HepG2 (cell line): ENCODE data around the gene GRIK4. TPM values are rescaled to one million over a fixed set of nuclear protein-coding genes. Genes with fewer than 3 reads are reported as not detected.
A peak's percentile ranks its signal among the peaks of the same experiment; 100 is the strongest.

ENCODE experiments used
- BORCS8-MEF2B ChIP-seq: sonication (generic); formaldehyde crosslinking; IDR thresholded peaks from 2 replicates; pipeline ENCODE4 v1.8.0; 2022; ENCODE audit warnings: mild to moderate bottlenecking, missing genetic modification reagents
- FOXJ3 ChIP-seq: sonication (generic); formaldehyde crosslinking; IDR thresholded peaks from 2 replicates; pipeline ENCODE4 v1.4.0; 2020; ENCODE audit warnings: missing genetic modification reagents, mild to moderate bottlenecking, borderline replicate concordance
- PAF1 ChIP-seq: IDR thresholded peaks from 2 replicates; pipeline ENCODE4 v1.6.1; 2016; ENCODE audit warnings: missing genetic modification reagents, missing compliant biosample characterization
- PPARG ChIP-seq: conservative IDR thresholded peaks from 2 replicates; pipeline ENCODE4 v1.6.1; 2016; ENCODE audit warnings: missing biosample characterization, missing genetic modification reagents
- RAD21 ChIP-seq: fragments of 450-650 bp; formaldehyde crosslinking; IDR thresholded peaks from 2 replicates; pipeline ENCODE4 v1.5.0; 2020; ENCODE audit warnings: mild to moderate bottlenecking
- RCOR2 ChIP-seq: IDR thresholded peaks from 2 replicates; pipeline ENCODE4 v1.6.1; 2016; ENCODE audit warnings: missing biosample characterization, missing genetic modification reagents
- TP53 ChIP-seq: sonication (generic); formaldehyde crosslinking; conservative IDR thresholded peaks from 2 replicates; pipeline ENCODE4 v1.4.0; 2020; ENCODE audit warnings: missing genetic modification reagents
- ZFY ChIP-seq: sonication (generic); formaldehyde crosslinking; IDR thresholded peaks from 2 replicates; pipeline ENCODE4 v1.4.0; 2020; ENCODE audit warnings: missing genetic modification reagents
- ZKSCAN1 ChIP-seq: fragments of 150-350 bp; IDR thresholded peaks from 2 replicates; pipeline ENCODE4 v1.6.1; 2014; ENCODE audit warnings: low read length
- ZNF629 ChIP-seq: sonication (generic); formaldehyde crosslinking; conservative IDR thresholded peaks from 2 replicates; pipeline ENCODE4 v1.5.0; 2020; ENCODE audit warnings: missing genetic modification reagents
- ZNF883 ChIP-seq: sonication (generic); formaldehyde crosslinking; IDR thresholded peaks from 2 replicates; pipeline ENCODE4 v1.5.1; 2020; ENCODE audit warnings: mild to moderate bottlenecking, missing genetic modification reagents; ENCODE audit errors: not compliant biosample characterization
- polyA plus RNA-seq, 8 experiments: library from polyadenylated mRNA; depleted of rRNA in 3 of 8; stranded (reverse) in 7 of 8; unstranded in 1 of 8; fragments of >200 nt; fragmentation: Illumina TruSeq in 4 of 8; extraction: Trizol in 4 of 8; gene quantifications; 2 replicates each; pipeline versions ENCODE4 v1.2.1 to v1.2.3, GENCODE V29; 2011 to 2016; ENCODE audit warnings: low read depth in 4 of 8, missing spikeins in 1 of 8, mixed read lengths in 1 of 8; ENCODE audit not compliant: insufficient read depth in 1 of 8
- total RNA-seq, 5 experiments: library from RNA; depleted of rRNA; stranded (reverse); fragments of >200 nt; fragmentation: Illumina TruSeq; extraction: Trizol; gene quantifications; 2 replicates each; pipeline ENCODE4 v1.2.3, GENCODE V29; 2016; ENCODE audit warnings: low read depth in 1 of 5
- TF ChIP-seq, protein P1 (sequence below): sonication (generic); formaldehyde crosslinking; IDR thresholded peaks from 2 replicates; pipeline ENCODE4 v1.4.0; 2020; ENCODE audit warnings: missing genetic modification reagents, borderline replicate concordance
- TF ChIP-seq, protein P2 (sequence below): IDR thresholded peaks from 2 replicates; pipeline ENCODE4 v1.6.1; 2016; ENCODE audit warnings: low read depth
- TF ChIP-seq, protein P3 (sequence below): sonication (generic); formaldehyde crosslinking; IDR thresholded peaks from 2 replicates; pipeline ENCODE4 v1.5.0; 2020; ENCODE audit warnings: mild to moderate bottlenecking, missing genetic modification reagents, borderline replicate concordance
- TF ChIP-seq, protein P4 (sequence below): sonication (generic); formaldehyde crosslinking; IDR thresholded peaks from 2 replicates; pipeline ENCODE4 v1.5.1; 2020; ENCODE audit warnings: mild to moderate bottlenecking, missing genetic modification reagents

The GRIK4 gene
- total and polyA plus RNA-seq, 2 of the 13 experiments (the other 11 are each of a cell fraction or from before 2014, with no cell fraction given), result 0.04 to 0.07 TPM

DNA sequence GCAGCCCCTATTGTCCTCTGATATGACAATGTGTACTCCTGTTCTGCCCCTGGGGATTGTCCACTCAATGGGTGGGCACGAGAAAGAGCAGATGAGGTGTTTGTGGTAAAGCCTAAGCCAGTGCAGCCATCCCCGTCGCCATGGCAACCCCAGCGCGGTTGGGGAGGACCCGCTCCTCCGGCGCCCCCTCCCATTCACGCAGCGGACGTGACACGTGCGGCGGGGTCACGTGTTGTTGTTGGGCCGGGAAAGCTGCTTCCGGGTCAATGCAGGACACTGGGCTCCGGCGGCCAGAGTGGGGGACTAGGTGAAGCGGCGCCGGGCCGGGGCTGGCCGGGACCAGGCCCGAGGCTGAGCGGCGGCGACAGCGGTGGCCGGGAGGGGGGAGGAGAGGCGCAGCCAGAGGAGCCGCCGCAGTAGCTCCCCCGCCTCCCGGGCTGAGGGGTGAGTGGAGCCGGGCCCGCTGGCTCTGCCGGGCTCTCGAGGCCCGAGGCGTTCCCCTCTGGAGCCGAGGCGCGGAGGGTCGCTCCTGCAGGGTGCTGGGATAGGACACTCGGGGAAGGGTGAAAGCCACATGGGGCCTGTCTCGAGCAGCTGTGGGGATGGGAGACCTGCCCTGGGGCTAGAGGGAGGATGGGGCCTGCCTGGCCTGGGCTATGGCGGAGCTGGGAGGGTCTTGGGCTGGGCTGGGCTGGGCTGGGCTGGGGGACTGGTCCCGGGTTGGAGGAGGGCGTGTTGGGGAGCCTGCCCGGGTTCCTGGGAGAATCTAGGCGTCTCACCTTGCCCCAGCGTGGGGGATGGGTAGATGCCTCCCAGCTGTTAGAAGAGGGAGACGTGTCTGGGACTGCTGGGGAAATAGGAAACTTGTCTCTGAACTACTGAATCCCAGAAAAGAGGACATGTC, 512.6 kb downstream of the GRIK4 start, which contains the start of gene TBCEL (continued):
- TF ChIP-seq PPARG (CRISPR knock-in tag), result 0 out of 2 replicates have a peak, but pooled peaks have one; percentile 26
- TF ChIP-seq ZKSCAN1, result no peak
- TF ChIP-seq, protein P1, sequence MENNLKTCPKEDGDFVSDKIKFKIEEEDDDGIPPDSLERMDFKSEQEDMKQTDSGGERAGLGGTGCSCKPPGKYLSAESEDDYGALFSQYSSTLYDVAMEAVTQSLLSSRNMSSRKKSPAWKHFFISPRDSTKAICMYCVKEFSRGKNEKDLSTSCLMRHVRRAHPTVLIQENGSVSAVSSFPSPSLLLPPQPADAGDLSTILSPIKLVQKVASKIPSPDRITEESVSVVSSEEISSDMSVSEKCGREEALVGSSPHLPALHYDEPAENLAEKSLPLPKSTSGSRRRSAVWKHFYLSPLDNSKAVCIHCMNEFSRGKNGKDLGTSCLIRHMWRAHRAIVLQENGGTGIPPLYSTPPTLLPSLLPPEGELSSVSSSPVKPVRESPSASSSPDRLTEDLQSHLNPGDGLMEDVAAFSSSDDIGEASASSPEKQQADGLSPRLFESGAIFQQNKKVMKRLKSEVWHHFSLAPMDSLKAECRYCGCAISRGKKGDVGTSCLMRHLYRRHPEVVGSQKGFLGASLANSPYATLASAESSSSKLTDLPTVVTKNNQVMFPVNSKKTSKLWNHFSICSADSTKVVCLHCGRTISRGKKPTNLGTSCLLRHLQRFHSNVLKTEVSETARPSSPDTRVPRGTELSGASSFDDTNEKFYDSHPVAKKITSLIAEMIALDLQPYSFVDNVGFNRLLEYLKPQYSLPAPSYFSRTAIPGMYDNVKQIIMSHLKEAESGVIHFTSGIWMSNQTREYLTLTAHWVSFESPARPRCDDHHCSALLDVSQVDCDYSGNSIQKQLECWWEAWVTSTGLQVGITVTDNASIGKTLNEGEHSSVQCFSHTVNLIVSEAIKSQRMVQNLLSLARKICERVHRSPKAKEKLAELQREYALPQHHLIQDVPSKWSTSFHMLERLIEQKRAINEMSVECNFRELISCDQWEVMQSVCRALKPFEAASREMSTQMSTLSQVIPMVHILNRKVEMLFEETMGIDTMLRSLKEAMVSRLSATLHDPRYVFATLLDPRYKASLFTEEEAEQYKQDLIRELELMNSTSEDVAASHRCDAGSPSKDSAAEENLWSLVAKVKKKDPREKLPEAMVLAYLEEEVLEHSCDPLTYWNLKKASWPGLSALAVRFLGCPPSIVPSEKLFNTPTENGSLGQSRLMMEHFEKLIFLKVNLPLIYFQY (CRISPR knock-in tag), result peak; percentile 95; the same call in 1 of the 2 replicates
- TF ChIP-seq, protein P2, sequence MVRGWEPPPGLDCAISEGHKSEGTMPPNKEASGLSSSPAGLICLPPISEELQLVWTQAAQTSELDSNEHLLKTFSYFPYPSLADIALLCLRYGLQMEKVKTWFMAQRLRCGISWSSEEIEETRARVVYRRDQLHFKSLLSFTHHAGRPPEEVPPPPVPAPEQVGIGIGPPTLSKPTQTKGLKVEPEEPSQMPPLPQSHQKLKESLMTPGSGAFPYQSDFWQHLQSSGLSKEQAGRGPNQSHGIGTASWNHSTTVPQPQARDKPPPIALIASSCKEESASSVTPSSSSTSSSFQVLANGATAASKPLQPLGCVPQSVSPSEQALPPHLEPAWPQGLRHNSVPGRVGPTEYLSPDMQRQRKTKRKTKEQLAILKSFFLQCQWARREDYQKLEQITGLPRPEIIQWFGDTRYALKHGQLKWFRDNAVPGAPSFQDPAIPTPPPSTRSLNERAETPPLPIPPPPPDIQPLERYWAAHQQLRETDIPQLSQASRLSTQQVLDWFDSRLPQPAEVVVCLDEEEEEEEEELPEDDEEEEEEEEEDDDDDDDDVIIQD, result 0 out of 2 replicates have a peak, but pooled peaks have one; percentile 40
- TF ChIP-seq ZFY (CRISPR knock-in tag), result peak; percentile 95
- peak; percentile 73 for TF ChIP-seq ZNF883 (CRISPR knock-in tag)
- TF ChIP-seq, protein P3, sequence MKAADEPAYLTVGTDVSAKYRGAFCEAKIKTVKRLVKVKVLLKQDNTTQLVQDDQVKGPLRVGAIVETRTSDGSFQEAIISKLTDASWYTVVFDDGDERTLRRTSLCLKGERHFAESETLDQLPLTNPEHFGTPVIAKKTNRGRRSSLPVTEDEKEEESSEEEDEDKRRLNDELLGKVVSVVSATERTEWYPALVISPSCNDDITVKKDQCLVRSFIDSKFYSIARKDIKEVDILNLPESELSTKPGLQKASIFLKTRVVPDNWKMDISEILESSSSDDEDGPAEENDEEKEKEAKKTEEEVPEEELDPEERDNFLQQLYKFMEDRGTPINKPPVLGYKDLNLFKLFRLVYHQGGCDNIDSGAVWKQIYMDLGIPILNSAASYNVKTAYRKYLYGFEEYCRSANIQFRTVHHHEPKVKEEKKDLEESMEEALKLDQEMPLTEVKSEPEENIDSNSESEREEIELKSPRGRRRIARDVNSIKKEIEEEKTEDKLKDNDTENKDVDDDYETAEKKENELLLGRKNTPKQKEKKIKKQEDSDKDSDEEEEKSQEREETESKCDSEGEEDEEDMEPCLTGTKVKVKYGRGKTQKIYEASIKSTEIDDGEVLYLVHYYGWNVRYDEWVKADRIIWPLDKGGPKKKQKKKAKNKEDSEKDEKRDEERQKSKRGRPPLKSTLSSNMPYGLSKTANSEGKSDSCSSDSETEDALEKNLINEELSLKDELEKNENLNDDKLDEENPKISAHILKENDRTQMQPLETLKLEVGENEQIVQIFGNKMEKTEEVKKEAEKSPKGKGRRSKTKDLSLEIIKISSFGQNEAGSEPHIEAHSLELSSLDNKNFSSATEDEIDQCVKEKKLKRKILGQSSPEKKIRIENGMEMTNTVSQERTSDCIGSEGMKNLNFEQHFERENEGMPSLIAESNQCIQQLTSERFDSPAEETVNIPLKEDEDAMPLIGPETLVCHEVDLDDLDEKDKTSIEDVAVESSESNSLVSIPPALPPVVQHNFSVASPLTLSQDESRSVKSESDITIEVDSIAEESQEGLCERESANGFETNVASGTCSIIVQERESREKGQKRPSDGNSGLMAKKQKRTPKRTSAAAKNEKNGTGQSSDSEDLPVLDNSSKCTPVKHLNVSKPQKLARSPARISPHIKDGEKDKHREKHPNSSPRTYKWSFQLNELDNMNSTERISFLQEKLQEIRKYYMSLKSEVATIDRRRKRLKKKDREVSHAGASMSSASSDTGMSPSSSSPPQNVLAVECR (CRISPR knock-in tag), result peak; percentile 94
- TF ChIP-seq FOXJ3 (CRISPR knock-in tag), result peak; percentile 38; the same call in 1 of the 2 replicates
- TF ChIP-seq, protein P4, sequence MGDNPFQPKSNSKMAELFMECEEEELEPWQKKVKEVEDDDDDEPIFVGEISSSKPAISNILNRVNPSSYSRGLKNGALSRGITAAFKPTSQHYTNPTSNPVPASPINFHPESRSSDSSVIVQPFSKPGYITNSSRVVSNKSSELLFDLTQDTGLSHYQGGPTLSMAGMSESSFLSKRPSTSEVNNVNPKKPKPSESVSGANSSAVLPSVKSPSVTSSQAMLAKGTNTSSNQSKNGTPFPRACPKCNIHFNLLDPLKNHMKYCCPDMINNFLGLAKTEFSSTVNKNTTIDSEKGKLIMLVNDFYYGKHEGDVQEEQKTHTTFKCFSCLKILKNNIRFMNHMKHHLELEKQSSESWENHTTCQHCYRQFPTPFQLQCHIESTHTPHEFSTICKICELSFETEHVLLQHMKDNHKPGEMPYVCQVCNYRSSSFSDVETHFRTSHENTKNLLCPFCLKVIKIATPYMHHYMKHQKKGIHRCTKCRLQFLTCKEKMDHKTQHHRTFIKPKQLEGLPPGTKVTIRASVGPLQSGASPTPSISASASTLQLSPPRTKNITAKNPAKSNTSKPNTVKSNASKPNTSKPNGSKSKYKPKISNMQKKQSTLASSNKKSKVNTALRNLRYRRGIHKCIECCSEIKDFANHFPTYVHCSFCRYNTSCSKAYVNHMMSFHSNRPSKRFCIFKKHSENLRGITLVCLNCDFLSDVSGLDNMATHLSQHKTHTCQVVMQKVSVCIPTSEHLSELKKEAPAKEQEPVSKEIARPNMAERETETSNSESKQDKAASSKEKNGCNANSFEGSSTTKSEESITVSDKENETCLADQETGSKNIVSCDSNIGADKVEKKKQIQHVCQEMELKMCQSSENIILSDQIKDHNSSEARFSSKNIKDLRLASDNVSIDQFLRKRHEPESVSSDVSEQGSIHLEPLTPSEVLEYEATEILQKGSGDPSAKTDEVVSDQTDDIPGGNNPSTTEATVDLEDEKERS, result no peak
- TF ChIP-seq PAF1 (CRISPR knock-in tag), result no peak
- no peak for TF ChIP-seq RCOR2 (CRISPR knock-in tag)
- no peak for TF ChIP-seq TP53 (CRISPR knock-in tag)
- peak; percentile 54; the same call in 1 of the 2 replicates for TF ChIP-seq BORCS8-MEF2B
- peak; percentile 51; the same call in 1 of the 2 replicates for TF ChIP-seq RAD21 (CRISPR knock-in tag)
- peak; percentile 27; the same call in 1 of the 2 replicates for TF ChIP-seq ZNF629 (CRISPR knock-in tag)
